ENCODE data around the gene PLXNB2.
A peak's percentile ranks its signal among the peaks of the same experiment; 100 is the strongest.
"Not testable (repeated sequence)": the region's sequence is repeated elsewhere in the genome, so short reads cannot be mapped to it uniquely, and the experiment has no call there.

Gene PLXNB2

DNA sequence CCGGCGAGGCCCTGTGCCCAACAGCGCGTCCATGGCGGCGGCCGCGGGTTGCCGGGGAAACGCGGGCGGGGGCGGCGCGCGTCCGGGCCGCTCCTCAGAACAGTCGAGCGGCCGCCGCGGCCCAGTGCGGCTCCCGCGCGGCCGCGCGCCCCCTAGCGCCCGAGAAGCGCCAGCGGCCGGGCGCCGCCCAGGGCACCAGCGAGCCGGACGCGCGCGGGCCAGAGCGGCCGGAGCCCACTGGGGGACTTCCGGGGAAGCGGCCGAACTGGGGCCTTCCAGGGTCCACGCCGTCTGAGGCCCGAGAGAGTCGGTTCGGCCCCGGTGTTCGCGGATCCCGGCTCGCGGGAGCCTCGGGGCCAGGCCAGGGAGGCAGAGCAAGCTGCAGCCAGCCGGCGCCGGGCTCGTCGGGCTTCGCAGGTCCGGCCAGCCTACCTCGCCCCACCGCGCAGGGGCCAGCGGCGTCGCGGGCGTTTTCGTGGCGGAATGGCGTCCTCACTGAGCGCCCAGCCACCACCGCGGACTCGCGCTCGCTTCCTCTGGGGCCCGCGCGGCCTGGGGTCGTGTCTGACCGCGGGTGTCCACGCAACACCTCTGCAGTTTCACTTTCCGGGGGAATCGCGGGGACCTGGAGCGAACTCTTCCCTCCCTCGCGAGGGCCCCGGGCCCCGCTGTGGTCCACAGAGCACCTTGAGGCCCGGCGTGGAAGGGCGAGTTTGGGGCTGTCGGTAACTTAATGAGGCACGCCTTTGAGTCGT is 19.7 kb upstream of the PLXNB2 start, which contains the start of gene DENND6B:
DENND6B (minus strand) TSS at position 57 of the 755 bp plus-strand sequence; CDS start at position 33, 24 bp downstream.
- peak; percentile 25 to 58 for DNase-seq (ENCODE audit: low read depth in 2 of 2)

DNA sequence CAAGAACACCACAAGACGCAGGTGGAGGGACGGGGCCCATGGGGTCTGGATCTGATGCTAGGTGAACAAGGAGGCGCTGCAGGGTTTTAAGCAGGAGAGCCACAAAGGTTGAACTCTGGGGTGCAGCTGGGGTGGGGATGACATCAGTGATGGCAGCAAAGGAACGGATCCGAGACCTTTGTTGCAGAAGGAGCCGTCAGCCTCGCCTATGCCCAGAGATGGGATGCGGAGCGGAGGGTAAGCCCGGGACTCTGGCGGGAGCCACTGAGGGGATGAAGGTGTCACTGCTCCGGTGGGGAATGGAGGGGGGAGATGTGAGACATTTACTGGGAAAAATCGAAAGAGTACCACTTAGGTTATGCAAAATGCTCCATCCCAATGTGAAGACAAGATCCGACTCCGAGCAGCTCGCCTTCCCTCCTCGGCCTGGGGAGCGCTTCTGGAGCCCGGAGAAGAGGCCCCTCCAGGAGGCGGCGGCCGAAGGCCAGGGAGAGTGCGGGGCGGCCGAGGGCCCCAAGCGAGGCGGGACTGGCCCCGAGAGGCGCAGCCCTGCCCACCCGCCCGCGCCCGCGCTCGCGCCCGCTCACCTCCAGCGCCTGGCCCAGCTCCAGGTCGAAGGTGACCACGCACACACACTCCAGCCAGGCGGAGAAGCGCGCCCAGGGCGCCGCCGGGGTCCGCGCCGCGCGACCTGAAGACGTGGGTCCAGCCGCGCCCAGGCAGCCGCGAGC is 18.9 kb upstream of the PLXNB2 start:
- no peak for DNase-seq (ENCODE audit: low read depth in 2 of 2)

DNA sequence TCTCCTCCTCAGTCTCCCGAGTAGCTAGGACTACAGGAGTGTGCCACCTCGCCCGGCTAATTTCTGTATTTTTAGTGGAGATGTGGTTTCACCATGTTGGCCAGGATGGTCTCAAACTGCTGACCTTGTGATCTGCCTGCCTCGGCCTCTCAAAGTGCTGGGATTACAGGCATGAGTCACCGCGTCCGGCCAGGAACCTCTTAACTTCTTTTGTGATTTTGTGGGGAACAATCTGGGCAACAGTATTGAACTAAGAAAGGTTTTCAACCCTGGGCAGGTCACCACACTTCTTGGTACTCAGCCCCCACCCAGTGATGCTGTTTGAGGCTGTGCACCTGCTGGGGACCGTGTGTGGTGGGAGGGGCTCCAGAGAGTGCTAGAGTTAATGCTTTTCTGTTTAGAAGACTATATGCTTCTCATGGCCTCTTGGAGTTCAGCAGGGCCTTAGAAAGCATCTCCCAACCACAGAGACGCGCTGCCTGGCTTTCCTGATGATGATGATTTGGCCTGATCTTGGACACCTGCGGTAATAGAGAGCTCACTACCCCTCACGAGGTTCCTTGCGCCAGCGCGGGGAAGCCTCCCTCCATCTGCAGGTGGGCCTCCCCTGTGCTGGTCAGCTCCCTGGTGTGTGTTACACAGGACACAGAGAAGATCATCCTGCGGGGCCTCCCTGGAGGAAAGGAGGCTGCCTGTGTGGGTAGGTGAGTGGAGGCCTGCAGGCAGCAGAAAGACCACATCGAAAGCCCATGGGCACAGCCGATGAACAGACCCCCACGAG is 18.2 kb upstream of the PLXNB2 start:
- DNase-seq (ENCODE audit: low read depth in 2 of 2), result no peak

- DNase-seq (ENCODE audit: low read depth in 2 of 2), result no peak
Observed at GRCh38 chr22:50323900-50324299, 16.5 kb upstream of the PLXNB2 start.

GRCh38 chr22:50322382-50323104 is 15.1 kb upstream of the PLXNB2 start:
- DNase-seq (ENCODE audit: low read depth in 2 of 2), result not testable (repeated sequence)

GRCh38 chr22:50320671-50321325 is 13.4 kb upstream of the PLXNB2 start:
- no peak for DNase-seq (ENCODE audit: low read depth in 2 of 2)

DNA sequence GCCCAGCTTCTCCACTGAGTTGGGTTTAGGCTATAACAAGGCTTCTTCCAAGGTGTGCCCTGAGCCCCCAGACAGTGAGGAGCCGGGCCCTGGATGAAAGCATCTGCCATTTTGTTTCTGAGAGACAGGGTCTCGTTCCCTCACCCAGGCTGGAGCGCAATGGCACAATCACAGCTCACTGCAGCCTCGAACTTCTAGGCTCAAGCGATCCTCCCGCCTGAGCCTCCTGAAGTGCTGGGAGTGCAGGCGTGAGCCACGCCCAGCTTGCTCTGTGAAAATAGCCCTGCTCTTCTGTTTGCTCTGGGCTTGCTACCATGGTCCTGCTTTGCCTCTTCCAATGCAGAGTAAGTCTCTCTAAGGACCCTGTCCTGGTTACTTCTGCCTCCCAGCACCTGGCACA is 12.7 kb upstream of the PLXNB2 start:
- no peak for DNase-seq (ENCODE audit: low read depth in 2 of 2)

DNA sequence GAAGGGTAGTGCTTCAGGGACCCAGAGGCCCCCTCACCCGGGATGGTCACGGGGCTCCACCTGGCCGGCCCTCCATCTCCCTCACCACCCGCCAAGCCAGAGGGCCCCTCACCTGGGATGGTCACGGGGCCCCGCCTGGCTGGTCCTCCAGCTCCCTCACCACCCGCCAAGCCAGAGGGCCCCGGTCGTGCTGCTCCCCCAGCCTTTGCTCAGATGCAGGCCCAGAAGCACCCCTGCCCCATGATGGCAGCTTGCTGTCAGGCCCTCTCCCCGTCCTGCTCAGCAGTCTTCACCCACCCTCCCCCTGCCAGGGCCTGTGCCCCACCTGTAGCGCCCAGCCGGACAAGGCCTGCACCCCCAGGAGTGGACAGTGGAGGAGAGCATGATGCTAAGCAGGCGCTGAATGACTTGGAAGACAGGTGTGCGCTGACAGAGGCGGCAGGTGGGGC is 12.1 kb upstream of the PLXNB2 start:
- no peak for DNase-seq (ENCODE audit: low read depth in 2 of 2)

- no peak for DNase-seq (ENCODE audit: low read depth in 2 of 2)
Observed at GRCh38 chr22:50318698-50319411, 11.4 kb upstream of the PLXNB2 start.

DNA sequence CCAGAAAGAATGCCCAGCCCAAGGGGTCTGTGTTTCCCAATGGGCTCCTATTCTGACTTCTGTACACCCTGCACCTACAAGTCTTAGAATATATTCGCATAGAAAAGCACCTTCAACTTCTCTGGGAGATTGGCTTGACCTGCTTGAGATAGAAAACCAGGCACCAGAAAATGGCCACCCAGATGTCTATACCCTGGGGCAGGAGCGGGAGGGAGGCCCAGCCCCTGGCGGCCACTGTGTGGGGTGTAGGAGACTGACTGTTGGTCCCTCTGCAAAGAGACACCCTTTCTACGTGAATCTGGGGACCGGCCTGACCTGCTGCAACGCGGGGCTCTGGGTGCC is 10.9 kb upstream of the PLXNB2 start:
- no peak for DNase-seq (ENCODE audit: low read depth in 2 of 2)

DNA sequence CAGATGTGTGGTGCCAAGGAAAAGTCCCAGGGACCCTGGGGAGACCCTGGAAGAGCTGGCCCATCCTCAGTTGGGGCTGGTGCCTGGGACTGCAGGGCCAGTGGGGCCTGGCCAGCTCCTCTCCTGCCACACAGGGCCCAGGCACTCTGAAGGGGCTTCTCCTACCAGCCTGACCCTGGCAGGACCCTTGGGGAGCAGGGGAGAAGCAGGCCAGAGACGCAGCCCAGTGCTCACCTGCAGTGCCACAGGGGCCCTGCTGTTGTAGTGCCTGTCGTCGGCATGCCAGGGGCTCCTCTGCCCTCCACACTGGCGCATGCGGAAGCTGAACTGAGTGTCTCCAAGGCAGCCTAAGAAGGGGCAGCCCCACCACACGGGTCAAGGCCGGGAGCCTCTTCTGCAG is 10.2 kb upstream of the PLXNB2 start:
- DNase-seq (ENCODE audit: low read depth in 2 of 2), result no peak

GRCh38 chr22:50317178-50317577 is 9.7 kb upstream of the PLXNB2 start:
- DNase-seq (ENCODE audit: low read depth in 2 of 2), result no peak

DNA sequence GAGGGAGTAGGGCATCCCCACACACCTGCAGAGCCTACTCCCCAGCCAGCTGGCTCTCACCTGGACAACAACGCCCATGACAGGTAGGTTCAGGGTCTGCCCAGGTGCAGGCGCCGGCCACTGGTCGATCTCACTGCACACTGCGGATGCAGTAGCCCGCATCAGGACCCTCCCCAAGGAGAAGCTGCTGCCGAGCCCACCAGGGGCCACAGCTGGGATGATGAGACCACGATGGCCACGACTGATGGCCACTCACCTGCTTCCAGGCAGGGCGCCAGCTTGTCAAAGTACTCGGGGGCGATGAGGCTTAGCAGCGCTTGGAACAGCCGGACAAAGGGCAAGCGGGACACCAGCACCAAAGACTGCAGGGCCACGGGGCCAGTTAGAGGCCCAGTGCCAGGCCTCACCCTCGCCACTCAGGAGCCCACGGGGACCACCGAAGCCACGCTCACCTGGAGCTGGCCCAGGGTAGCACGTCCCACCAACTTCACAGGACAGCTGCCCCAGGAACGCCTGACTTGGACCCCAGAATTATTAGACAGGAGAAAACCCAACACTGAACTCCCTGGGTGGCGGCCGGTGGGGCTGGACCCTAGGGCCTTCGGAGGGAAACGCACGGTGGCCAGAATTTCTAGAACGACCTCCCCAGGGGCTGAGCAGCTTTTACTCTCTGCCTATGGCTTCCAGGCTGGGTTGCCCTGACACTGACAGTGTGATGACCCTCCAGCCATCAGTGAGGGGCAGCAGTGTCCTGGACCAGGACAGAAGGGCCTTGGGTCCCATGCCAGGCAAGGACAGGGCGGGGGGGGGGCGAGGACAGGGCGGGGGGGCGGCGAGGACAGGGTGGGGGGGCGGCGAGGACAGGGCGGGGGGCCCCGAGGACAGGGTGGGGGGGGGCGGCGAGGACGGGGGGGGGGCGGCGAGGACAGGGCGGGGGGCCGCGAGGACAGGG is 8.9 kb upstream of the PLXNB2 start:
- no peak for DNase-seq (ENCODE audit: low read depth in 2 of 2)

- DNase-seq (ENCODE audit: low read depth in 2 of 2), result no peak
Observed at GRCh38 chr22:50315289-50316113, 8.1 kb upstream of the PLXNB2 start.

DNA sequence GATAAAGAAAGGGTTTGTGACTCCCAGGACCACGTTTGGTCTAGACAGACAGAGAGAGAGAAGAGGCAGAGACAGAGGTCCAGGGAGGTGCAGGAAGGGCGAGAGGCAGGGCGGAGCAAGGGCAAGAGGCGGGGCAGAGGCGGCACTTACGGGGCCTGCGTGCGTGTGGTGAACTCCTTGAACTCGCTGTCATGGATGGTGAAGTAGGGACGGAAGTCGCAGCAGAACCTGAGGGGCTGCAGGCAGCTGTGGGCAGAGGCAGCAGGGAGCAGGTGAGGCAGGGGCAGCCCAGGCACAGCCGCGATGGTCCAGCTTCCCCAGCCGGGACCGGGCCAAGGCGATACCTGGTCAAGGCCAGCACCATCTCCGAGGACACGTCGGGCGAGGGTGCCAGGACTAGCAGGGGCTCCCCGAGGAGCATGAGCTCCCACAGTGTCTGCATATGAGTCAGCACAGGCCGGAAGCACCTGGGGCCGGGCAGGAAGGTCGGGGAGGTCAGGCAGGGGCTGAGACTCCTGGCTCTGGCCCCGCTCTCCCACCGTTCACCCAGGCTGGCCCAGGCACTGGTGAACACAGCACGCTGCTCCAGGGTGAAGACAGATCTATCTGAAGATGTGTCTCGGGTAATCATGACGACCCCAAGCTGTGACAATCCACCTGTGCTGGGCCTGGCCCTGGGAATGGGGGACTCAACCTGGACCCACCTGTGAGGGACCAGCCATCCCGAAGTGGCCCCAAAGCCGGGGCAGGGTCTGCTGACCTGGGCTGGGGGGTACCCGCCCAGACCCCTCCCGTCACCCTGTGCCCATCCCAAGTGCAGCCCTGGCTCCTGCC is 7.2 kb upstream of the PLXNB2 start:
- peak; percentile 48 to 73 for DNase-seq (ENCODE audit: low read depth in 2 of 2)

GRCh38 chr22:50314081-50314454 is 6.6 kb upstream of the PLXNB2 start:
- DNase-seq (ENCODE audit: low read depth in 2 of 2), result no peak

- no peak for DNase-seq (ENCODE audit: low read depth in 2 of 2)
Observed at GRCh38 chr22:50313600-50313999, 6.2 kb upstream of the PLXNB2 start.

DNA sequence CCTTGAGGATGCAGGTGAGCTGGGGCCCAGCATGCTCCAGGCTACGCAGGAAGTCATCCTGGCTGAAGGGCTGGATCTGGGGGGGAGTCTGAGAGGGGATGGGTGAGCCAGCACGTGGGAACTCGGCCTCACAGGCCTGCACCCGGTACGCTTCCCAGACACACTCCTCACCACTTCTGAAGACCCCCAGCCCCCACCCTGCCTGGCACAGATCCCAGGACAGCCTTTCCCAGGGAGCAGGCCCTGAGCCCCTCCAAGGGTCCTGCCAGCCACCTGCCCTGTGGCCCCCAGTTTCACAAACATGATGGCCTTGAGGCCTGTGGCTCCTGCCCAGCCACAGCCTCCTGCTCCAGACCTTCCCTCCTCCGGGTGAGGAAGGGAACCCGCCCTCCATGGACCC is 5.6 kb upstream of the PLXNB2 start:
- DNase-seq (ENCODE audit: low read depth in 2 of 2), result no peak
